Breast epithelium (tissue), 3 donors: ENCODE measurements around the gene CCDC148.

Experiments
- CTCF ChIP-seq, 3 donors: fragments of 450-650 bp; IDR thresholded peaks; one replicate each; pipeline ENCODE4 v1.5.1; 2016 to 2017; ENCODE audit warnings: antibody characterized with exemption in 3 of 3, mild to moderate bottlenecking in 3 of 3, moderate library complexity in 3 of 3
- POLR2A ChIP-seq: fragments of 450-650 bp; IDR thresholded peaks from one replicate; pipeline ENCODE4 v1.6.1; 2016; ENCODE audit warnings: antibody characterized with exemption, mild to moderate bottlenecking, moderate library complexity

GRCh38 chr2:158498749-158499136 lies 42.2 kb upstream of the CCDC148 start:
- no peak for TF ChIP-seq POLR2A
- no peak for TF ChIP-seq CTCF (IDR thresholded peaks at IDR 0.05)
